Panc1 (cell line): ENCODE results near the gene RADX. TPM values are rescaled to one million over a fixed set of nuclear protein-coding genes. Genes with fewer than 3 reads are reported as not detected.
A peak's percentile ranks its signal among the peaks of the same experiment; 100 is the strongest.

ENCODE experiments used
- ATAC-seq: fragments of 200-7000 bp; cut with Tn5 transposase; 2 replicates; pipeline ENCODE4 v1.9.1; 2020; ENCODE audit warnings: mild to moderate bottlenecking, moderate library complexity
- Bru-seq: library from RNA; stranded (reverse); fragments of 400-500 nt; gene quantifications from one replicate; lab custom pipeline; 2021; lab: Mats Ljungman, UMichigan
- BruChase-seq, 2 experiments: library from RNA; stranded (reverse); fragments of 400-500 nt; gene quantifications; one replicate each; lab custom pipeline; 2021; lab: Mats Ljungman, UMichigan
- BruUV-seq: library from RNA; stranded (reverse); fragments of 400-500 nt; replicated peaks from 2 replicates; lab custom pipeline; 2021; lab: Mats Ljungman, UMichigan
- CTCF ChIA-PET: fragments of 300-600 bp; sonication (Branson Sonifier 250); formaldehyde crosslinking; loops from one replicate; lab custom pipeline; 2022; ENCODE audit warnings: antibody characterized with exemption; lab: Charles Lee
- POLR2A ChIA-PET: fragments of 300-600 bp; sonication (Branson Sonifier 250); formaldehyde crosslinking; loops from one replicate; lab custom pipeline; 2022; ENCODE audit warnings: antibody characterized with exemption; lab: Charles Lee
- DNase-seq: peaks from one replicate; pipeline ENCODE4 v3.0.0-alpha.2; 2010; ENCODE audit warnings: low read depth, low spot score
- H3K27ac ChIP-seq: 2 replicates; pipeline ENCODE4 v1.5.1; 2011; ENCODE audit warnings: mild to moderate bottlenecking, low read length, inconsistent platforms
- H3K27me3 ChIP-seq: fragments of 200-500 bp; sonication (Bioruptor generic); 2 replicates; pipeline ENCODE4 v1.6.0; 2014; ENCODE audit warnings: low read length, inconsistent platforms; ENCODE audit not compliant: control insufficient read depth, insufficient read depth
- H3K36me3 ChIP-seq: fragments of 200-500 bp; sonication (Bioruptor generic); 2 replicates; pipeline ENCODE4 v1.5.1; 2014; ENCODE audit warnings: inconsistent platforms, mild to moderate bottlenecking, low read length, moderate library complexity; ENCODE audit not compliant: control insufficient read depth, insufficient read depth
- H3K4me1 ChIP-seq: 2 replicates; pipeline ENCODE4 v1.5.1; 2011; ENCODE audit warnings: inconsistent platforms, mild to moderate bottlenecking, low read length, moderate library complexity; ENCODE audit not compliant: control insufficient read depth, insufficient read depth
- H3K4me3 ChIP-seq, 2 experiments: 2 replicates each; pipeline ENCODE4 v1.5.1; 2011 to 2012; ENCODE audit warnings: low read depth in 2 of 2, low read length in 2 of 2, mild to moderate bottlenecking in 2 of 2, inconsistent platforms in 1 of 2, moderate library complexity in 1 of 2
- H3K9me3 ChIP-seq: fragments of 200-500 bp; sonication (Bioruptor generic); 2 replicates; pipeline ENCODE4 v1.5.1; 2014; ENCODE audit warnings: low read depth, mild to moderate bottlenecking, inconsistent platforms, low read length, moderate library complexity; ENCODE audit not compliant: control insufficient read depth, insufficient read depth
- POLR2AphosphoS5 ChIP-seq: IDR thresholded peaks from 2 replicates; pipeline ENCODE4 v1.6.1; 2012; ENCODE audit warnings: mild to moderate bottlenecking, low read depth, low read length, moderate library complexity
- REST ChIP-seq, 2 experiments: IDR thresholded peaks; 2 replicates each; pipeline ENCODE4 v1.6.1; 2011 to 2012; ENCODE audit warnings: low read depth in 2 of 2, control low read depth in 1 of 2, low read length in 1 of 2, mild to moderate bottlenecking in 1 of 2, moderate library complexity in 1 of 2; ENCODE audit not compliant: insufficient read depth in 1 of 2
- SIN3A ChIP-seq: IDR thresholded peaks from 2 replicates; pipeline ENCODE4 v1.6.1; 2012; ENCODE audit warnings: low read depth, mild to moderate bottlenecking, low read length, moderate library complexity, borderline replicate concordance; ENCODE audit not compliant: insufficient read depth
- TCF7L2 ChIP-seq: IDR thresholded peaks from 2 replicates; pipeline ENCODE4 v1.6.1; 2011; ENCODE audit warnings: mild to moderate bottlenecking, low read depth, low read length, inconsistent platforms
- in situ Hi-C: cut with HindIII; loops from 2 replicates; pipeline ENCODE4 v1.10.0; 2016; ENCODE audit warnings: low sequenced_read_pairs, low pct_unique_long_range_greater_than_20kb
- intact Hi-C: fragments of 100-400 bp; cut with micrococcal nuclease; formaldehyde crosslinking; loops from one replicate; pipeline ENCODE4 v1.10.0; 2022; ENCODE audit not compliant: unreplicated experiment
- long read RNA-seq: library from polyadenylated mRNA; unstranded; transcript quantifications from one replicate; pipeline ENCODE4 v2.0.0, GENCODE V29; 2021; ENCODE audit not compliant: unreplicated experiment
- polyA plus RNA-seq: library from polyadenylated mRNA; unstranded; fragments of >200 nt; gene quantifications from one replicate; pipeline ENCODE4 v1.2.1, GENCODE V29; 2012; ENCODE audit warnings: missing spikeins; ENCODE audit not compliant: insufficient read length
- total RNA-seq: library from RNA; stranded (reverse); gene quantifications from one replicate; pipeline ENCODE4 v1.2.1, GENCODE V29; 2021; ENCODE audit not compliant: unreplicated experiment
- TF ChIP-seq, protein P1 (sequence below): fragments of 450-650 bp; IDR thresholded peaks from 2 replicates; pipeline ENCODE4 v1.5.1; 2017; ENCODE audit warnings: mild to moderate bottlenecking

Gene RADX, protein sequence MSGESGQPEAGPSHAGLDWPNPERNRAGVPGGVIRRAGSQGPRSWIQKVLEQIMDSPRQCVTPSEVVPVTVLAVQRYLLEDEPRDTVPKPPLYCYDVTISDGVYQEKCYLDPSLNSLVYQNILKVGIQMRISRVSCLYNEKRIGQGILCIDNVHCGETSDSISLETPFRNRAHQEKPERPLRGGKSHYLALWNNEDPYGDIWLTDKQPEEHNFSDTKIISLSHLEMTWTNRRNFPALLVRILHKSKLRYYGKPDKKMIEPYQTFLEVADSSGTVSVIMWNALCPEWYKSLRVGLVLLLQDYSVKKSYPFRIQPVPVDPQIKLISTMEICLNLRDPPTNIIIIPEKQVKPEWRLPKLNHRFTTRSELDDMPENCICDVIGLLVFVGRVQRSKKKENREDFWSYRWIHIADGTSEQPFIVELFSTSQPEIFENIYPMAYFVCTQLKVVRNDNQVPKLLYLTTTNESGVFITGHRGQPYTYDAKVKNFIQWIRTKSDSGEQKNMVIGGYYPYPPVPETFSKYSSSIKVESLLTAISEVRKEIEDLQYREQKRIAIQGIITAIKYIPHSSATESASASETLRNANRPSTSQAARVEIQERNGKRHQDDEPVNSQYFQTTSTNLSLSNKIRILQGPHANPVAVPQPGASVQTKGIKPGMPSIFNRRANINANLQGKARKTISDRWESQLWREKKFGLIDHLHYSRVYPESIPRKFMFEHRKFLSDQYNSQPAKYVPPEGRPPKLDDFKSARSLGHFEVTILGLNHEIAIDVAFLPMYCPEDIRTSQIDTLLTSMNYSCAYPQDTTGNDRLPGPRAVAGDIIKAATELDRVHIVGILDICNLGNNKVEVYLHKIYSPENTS
- total RNA-seq (5.2 TPM), Bru-seq, nascent RNA (percentile 48 among the genes with signal in this experiment), BruChase-seq, experiment 1, labeled RNA remaining after a 2-hour chase (percentile 48 among the genes with signal in this experiment), BruChase-seq, experiment 2, labeled RNA remaining after a 6-hour chase (percentile 50 among the genes with signal in this experiment)
- 0.71 TPM for polyA plus RNA-seq
- long read RNA-seq, transcript CXorf57-202 (14 exons, 3,861 nt) = major isoform, 5 of 9 reads
- long read RNA-seq, partial matches to known transcripts = 0 of 9 reads
- long read RNA-seq, other reads (novel, unspliced or antisense) = 2 of 9 reads

DNA sequence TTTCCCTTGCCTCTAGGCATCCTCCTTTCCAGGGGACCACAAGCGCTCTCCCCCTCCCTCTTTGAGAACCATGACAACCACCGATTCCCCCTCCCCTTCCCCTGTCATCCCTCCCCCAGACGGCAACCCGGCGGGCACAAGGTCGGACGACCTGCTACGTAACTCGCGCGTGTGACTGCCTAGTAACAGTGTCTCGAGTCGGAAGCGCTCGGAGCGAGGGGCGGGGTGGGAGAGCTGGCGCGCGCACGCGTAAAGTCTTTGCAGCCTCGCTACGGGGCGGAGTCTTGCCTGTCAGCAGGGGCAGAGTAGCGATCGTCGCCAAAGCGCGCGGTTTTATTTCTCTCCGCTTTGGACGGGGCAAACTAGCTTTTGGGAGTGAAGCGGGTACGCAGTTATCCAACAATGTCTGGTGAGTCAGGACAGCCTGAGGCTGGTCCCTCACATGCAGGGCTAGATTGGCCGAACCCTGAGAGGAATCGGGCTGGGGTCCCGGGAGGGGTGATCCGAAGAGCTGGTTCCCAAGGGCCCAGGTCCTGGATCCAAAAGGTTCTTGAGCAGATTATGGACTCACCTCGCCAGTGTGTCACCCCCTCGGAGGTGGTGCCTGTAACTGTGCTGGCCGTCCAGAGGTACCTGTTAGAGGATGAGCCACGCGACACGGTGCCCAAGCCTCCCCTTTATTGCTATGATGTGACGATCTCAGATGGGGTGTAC lies at the start of gene RADX:
RADX (plus strand) TSS at position 300 of the 714 bp plus-strand sequence; CDS start at position 403, 103 bp downstream.
- POLR2A ChIA-PET = no interaction called here
- Histone ChIP-seq H3K9me3 (no peaks in the 10 kb centered on the region), H3K4me1 (peaks cover 3% of the 10 kb centered on the region), H3K27me3 (no peaks in the 10 kb centered on the region; the same call in 1 of the 2 replicates), H3K36me3 (no peaks in the 10 kb centered on the region), H3K4me3 (peak within 1 kb of the TSS; percentile 70 to 91), H3K27ac (peak within 1 kb of the TSS; percentile 65)
- in situ Hi-C loops (no loop called here), intact Hi-C loops (loop anchor here (5.0 kb wide), 1 partner anchor 180 kb away; no protein-coding TSS in a partner anchor)
- ATAC-seq (peak; percentile 99), DNase-seq (peak; percentile 67)
- BruUV-seq = TSS peak; percentile 82
- CTCF ChIA-PET = no interaction called here
- TF ChIP-seq POLR2AphosphoS5 (peak; percentile 37; the same call in 1 of the 2 replicates), SIN3A (no peak)

DNA sequence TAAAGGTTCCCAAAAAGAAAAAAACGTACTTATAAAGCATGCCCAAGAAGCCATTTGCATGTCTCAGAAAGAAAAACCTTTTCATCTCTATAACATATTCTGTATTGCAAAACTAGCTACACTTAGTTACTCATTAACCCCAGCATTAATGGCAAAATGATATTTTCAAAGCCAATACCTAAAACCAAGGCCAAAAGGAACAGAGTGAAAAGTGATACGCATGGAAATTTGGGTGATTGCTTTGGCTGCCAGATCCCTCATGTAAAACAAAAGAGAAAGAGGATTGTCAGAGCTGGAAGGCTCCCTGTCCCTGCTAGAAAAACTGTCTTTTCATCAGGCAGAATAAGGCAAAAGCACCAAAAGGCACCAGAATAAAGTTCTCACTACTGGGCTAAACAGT lies 46.8 kb upstream of the RADX start:
- no peak for TF ChIP-seq REST (IDR thresholded peaks at IDR 0.05; ENCODE audit: insufficient read depth in 1 of 2, low read depth in 2 of 2, low read length in 1 of 2)
- no peak for TF ChIP-seq TCF7L2
- no peak for TF ChIP-seq POLR2AphosphoS5
- TF ChIP-seq, protein P1, sequence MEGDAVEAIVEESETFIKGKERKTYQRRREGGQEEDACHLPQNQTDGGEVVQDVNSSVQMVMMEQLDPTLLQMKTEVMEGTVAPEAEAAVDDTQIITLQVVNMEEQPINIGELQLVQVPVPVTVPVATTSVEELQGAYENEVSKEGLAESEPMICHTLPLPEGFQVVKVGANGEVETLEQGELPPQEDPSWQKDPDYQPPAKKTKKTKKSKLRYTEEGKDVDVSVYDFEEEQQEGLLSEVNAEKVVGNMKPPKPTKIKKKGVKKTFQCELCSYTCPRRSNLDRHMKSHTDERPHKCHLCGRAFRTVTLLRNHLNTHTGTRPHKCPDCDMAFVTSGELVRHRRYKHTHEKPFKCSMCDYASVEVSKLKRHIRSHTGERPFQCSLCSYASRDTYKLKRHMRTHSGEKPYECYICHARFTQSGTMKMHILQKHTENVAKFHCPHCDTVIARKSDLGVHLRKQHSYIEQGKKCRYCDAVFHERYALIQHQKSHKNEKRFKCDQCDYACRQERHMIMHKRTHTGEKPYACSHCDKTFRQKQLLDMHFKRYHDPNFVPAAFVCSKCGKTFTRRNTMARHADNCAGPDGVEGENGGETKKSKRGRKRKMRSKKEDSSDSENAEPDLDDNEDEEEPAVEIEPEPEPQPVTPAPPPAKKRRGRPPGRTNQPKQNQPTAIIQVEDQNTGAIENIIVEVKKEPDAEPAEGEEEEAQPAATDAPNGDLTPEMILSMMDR = no peak
- TF ChIP-seq SIN3A = no peak
- Histone ChIP-seq H3K27ac (no peak overlapping the region), H3K9me3 (no peaks in the 10 kb centered on the region), H3K36me3 (no peaks in the 10 kb centered on the region), H3K4me3 (no peak overlapping the region), H3K4me1 (no peaks in the 10 kb centered on the region), H3K27me3 (no peaks in the 10 kb centered on the region)
- intact Hi-C loops = no loop called here
- ATAC-seq = no peak
- ChIA-PET POLR2A (no interaction called here), CTCF (no interaction called here)
- in situ Hi-C loops = no loop called here
- no TSS peak for BruUV-seq
- no peak for DNase-seq
